HUES64 (cell line): ENCODE data around the gene TDP1.

Source experiments
- H3K27ac ChIP-seq: 2 replicates; pipeline ENCODE4 v1.7.0; 2013; ENCODE audit warnings: low read depth, low read length, inconsistent platforms
- H3K27me3 ChIP-seq: 2 replicates; pipeline ENCODE4 v1.6.1; 2013; ENCODE audit warnings: mild to moderate bottlenecking, low read length; ENCODE audit not compliant: insufficient read depth
- H3K36me3 ChIP-seq: 2 replicates; pipeline ENCODE4 v1.6.1; 2013; ENCODE audit warnings: mild to moderate bottlenecking, low read length; ENCODE audit not compliant: insufficient read depth
- H3K4me1 ChIP-seq: 2 replicates; pipeline ENCODE4 v1.6.1; 2013; ENCODE audit warnings: mild to moderate bottlenecking, low read length, moderate library complexity; ENCODE audit not compliant: insufficient read depth
- H3K4me3 ChIP-seq: 2 replicates; pipeline ENCODE4 v1.5.1; 2013; ENCODE audit warnings: mild to moderate bottlenecking, low read length, moderate library complexity
- H3K9ac ChIP-seq: 2 replicates; pipeline ENCODE4 v1.6.1; 2013; ENCODE audit warnings: mild to moderate bottlenecking, low read depth, low read length
- H3K9me3 ChIP-seq: 2 replicates; pipeline ENCODE4 v1.6.1; 2013; ENCODE audit warnings: low read depth, low read length; ENCODE audit not compliant: insufficient read depth
- WGBS: fragments of 150-250, 120-280 bp; methylation state at CpG from one replicate; pipeline ENCODE4 v1.1.7; 2013; ENCODE audit warnings: missing lambda C conversion rate; 5-methylcytosine and 5-hydroxymethylcytosine counted together

Gene TDP1

DNA sequence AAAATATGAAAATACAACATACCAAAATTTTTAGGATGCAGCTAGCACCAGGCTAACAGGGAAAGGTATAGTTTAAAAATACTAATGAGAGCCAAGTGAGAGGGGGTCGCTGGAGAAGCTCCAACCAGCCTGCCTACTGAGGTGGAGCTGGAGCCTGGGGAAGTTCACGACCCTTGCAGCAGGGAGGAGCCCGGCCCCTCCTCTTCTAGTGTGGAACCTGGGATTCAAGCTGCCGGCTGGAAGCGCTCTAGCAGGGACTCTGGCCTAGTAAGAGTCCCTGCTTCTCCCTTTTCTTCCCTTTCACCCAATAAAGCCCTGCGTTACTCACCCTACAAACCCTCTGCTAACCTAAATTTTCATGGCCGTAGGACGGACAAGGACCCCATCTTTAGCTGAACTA lies 101.1 kb downstream of the TDP1 start:
- no peak overlapping the region for H3K9ac ChIP-seq
- no peak overlapping the region for H3K27ac ChIP-seq
- no peaks in the 10 kb centered on the region for H3K4me1 ChIP-seq
- no peak overlapping the region for H3K4me3 ChIP-seq
- no peaks in the 10 kb centered on the region for H3K36me3 ChIP-seq
- H3K27me3 ChIP-seq, result peaks cover 41% of the 10 kb centered on the region
- 45% methylated on average over 8 of the region's 8 CpGs for WGBS
- H3K9me3 ChIP-seq, result no peaks in the 10 kb centered on the region

GRCh38 chr14:90058876-90059458 lies 103.2 kb downstream of the TDP1 start:
- no peaks in the 10 kb centered on the region; the same call in 1 of the 2 replicates for H3K4me1 ChIP-seq
- no peak overlapping the region for H3K27ac ChIP-seq
- peaks cover 63% of the 10 kb centered on the region for H3K27me3 ChIP-seq
- H3K36me3 ChIP-seq, result no peaks in the 10 kb centered on the region
- WGBS, result 95% methylated on average over 4 of the region's 7 CpGs
- no peak overlapping the region for H3K4me3 ChIP-seq
- H3K9me3 ChIP-seq, result no peaks in the 10 kb centered on the region
- H3K9ac ChIP-seq, result no peak overlapping the region

- H3K36me3 ChIP-seq, result no peaks in the 10 kb centered on the region
These were observed 104.7 kb downstream of the TDP1 start for GRCh38 chr14:90060312-90060964.

DNA sequence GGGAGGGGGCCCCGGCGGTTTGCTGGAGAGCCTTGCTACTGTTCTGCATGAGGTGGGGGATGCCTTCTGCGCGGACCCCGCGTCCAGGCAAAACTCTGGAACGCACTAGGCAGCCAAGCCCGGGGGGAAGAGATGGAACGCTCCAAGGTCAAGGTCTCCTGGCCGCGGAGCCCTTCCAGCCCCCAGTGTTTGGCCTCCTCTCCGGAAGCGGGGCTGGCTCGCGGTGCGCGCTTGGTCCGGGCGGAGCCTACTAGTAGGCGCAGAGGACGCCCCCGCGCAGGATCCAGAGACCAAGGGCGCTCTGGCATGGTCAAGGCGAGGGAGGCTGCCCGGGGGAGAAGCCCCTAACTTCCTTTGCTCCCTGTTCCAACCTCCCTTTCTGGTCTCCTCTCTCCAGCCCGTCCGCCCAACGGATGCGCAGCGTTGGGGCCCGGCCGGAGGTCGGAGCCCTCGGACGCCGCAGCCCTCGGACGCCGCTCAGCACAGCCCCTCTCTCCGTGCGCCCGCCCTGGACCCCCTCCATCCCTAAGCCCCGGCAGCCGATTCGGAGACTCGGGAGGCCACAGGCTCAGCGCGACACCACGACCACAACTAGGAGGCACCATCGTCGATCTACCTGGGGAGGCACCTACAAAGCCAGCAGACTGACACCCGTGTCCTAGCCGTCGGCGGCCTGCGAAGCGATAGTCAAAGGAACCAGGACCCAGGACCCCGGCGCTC lies 105.4 kb downstream of the TDP1 start:
- H3K36me3 ChIP-seq, result no peaks in the 10 kb centered on the region
- no peaks in the 10 kb centered on the region; the same call in 1 of the 2 replicates for H3K4me1 ChIP-seq
- peak overlapping the region; percentile 55 for H3K4me3 ChIP-seq
- no peaks in the 10 kb centered on the region for H3K9me3 ChIP-seq
- H3K9ac ChIP-seq, result no peak overlapping the region
- under 1% methylated on average over 60 of the region's 60 CpGs for WGBS
- H3K27me3 ChIP-seq, result peaks cover 81% of the 10 kb centered on the region
- no peak overlapping the region for H3K27ac ChIP-seq

More at GRCh38 chr14:90060312-90060964, 104.7 kb downstream of the TDP1 start:
- under 1% methylated on average over 80 of the region's 80 CpGs for WGBS
- Histone ChIP-seq H3K27ac (no peak overlapping the region), H3K9me3 (no peaks in the 10 kb centered on the region), H3K4me1 (no peaks in the 10 kb centered on the region; the same call in 1 of the 2 replicates), H3K27me3 (peaks cover 77% of the 10 kb centered on the region), H3K9ac (no peak overlapping the region), H3K4me3 (peak overlapping the region; percentile 55)

- Histone ChIP-seq H3K27ac (no peak within 1 kb of the TSS), H3K9me3 (no peaks in the 10 kb centered on the region), H3K36me3 (no peaks in the 10 kb centered on the region), H3K4me1 (no peaks in the 10 kb centered on the region; the same call in 1 of the 2 replicates), H3K4me3 (peak within 1 kb of the TSS; percentile 55), H3K9ac (no peak within 1 kb of the TSS), H3K27me3 (peaks cover 81% of the 10 kb centered on the region)
- under 1% methylated on average over 52 of the region's 52 CpGs for WGBS
These were observed 106.0 kb downstream of the TDP1 start, which contains the start of gene KCNK13 for GRCh38 chr14:90061685-90062126. KCNK13 (plus strand) TSS chr14:90061994; CDS start chr14:90062206, 212 bp downstream.

GRCh38 chr14:90062127-90062794 lies 106.5 kb downstream of the TDP1 start:
- Histone ChIP-seq H3K4me3 (peak overlapping the region; percentile 55), H3K27me3 (peaks cover 81% of the 10 kb centered on the region)
- WGBS, result under 1% methylated on average over 63 of the region's 63 CpGs

GRCh38 chr14:90062822-90063539 lies 107.3 kb downstream of the TDP1 start:
- Histone ChIP-seq H3K4me1 (no peaks in the 10 kb centered on the region; the same call in 1 of the 2 replicates), H3K9me3 (no peaks in the 10 kb centered on the region), H3K4me3 (peak overlapping the region; percentile 55), H3K27me3 (peaks cover 79% of the 10 kb centered on the region), H3K36me3 (no peaks in the 10 kb centered on the region), H3K9ac (no peak overlapping the region), H3K27ac (no peak overlapping the region)
- 37% methylated on average over 11 of the region's 11 CpGs for WGBS

More at GRCh38 chr14:90062127-90062794, 106.5 kb downstream of the TDP1 start:
- Histone ChIP-seq H3K9ac (no peak overlapping the region), H3K27ac (no peak overlapping the region), H3K36me3 (no peaks in the 10 kb centered on the region), H3K9me3 (no peaks in the 10 kb centered on the region), H3K4me1 (no peaks in the 10 kb centered on the region; the same call in 1 of the 2 replicates)

DNA sequence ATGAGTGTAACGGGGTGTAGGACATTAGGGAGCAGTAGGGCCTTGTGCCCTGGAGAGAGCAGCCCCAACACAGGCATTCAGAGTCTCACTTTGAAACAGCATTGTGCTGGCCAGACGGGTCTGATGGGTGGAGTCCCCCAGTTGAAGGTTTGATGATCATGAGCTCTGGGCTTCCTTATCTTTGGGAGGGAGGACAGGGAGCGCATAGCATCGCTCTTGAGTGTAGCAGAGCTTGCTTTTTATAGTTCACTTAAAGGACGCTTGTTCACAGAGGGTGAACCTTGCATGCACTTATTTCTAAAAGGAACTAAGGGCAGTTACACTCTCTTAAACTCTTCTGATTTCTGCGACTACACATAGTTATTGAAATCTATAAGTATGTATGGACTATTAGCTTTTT lies 116.6 kb downstream of the TDP1 start:
- Histone ChIP-seq H3K4me1 (no peaks in the 10 kb centered on the region), H3K27me3 (peaks cover 18% of the 10 kb centered on the region), H3K27ac (no peak overlapping the region), H3K4me3 (no peak overlapping the region), H3K9me3 (no peaks in the 10 kb centered on the region), H3K36me3 (no peaks in the 10 kb centered on the region), H3K9ac (no peak overlapping the region)
- WGBS, result 95% methylated on average over 5 of the region's 6 CpGs

- no peak overlapping the region for H3K27ac ChIP-seq
- H3K9me3 ChIP-seq, result no peaks in the 10 kb centered on the region
- H3K36me3 ChIP-seq, result no peaks in the 10 kb centered on the region
- no peaks in the 10 kb centered on the region for H3K4me1 ChIP-seq
- H3K4me3 ChIP-seq, result no peak overlapping the region
- no peak overlapping the region for H3K9ac ChIP-seq
- 94% methylated on average over 2 of the region's 2 CpGs for WGBS
- no peaks in the 10 kb centered on the region; the same call in 1 of the 2 replicates for H3K27me3 ChIP-seq
These were observed 123.8 kb downstream of the TDP1 start for GRCh38 chr14:90079576-90079975.

DNA sequence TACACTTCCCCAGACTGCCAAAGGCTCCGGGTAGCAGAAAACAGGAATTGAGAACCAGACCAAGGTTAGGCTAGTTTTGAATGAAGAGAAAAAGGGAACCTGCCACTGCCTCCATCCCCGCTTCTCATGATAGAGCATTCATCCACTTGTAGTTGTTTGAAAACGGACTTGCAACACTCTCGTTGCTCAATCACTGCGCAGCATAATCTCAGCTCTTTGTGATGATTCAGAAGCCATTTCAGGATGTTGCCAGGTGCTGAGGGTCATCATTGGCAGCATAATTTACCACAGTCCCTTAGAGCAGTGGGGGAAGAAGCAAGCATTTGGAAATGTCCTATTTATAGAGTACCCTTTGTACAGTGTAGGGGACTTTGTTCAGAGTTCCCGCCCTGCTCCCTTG lies 131.7 kb downstream of the TDP1 start:
- H3K27ac ChIP-seq, result no peak overlapping the region
- no peaks in the 10 kb centered on the region; the same call in 1 of the 2 replicates for H3K27me3 ChIP-seq
- H3K4me3 ChIP-seq, result no peak overlapping the region
- H3K9me3 ChIP-seq, result no peaks in the 10 kb centered on the region
- WGBS, result 95% methylated on average over 6 of the region's 6 CpGs
- no peaks in the 10 kb centered on the region for H3K36me3 ChIP-seq
- no peak overlapping the region for H3K9ac ChIP-seq
- 0 out of 2 replicates have a peak, but pooled peaks cover 5% of the 10 kb centered on the region for H3K4me1 ChIP-seq
